Osteocyte (in vitro differentiated cells): ENCODE results near the gene FOLR1. TPM values are rescaled to one million over a fixed set of nuclear protein-coding genes. Genes with fewer than 3 reads are reported as not detected.

Source experiments
- DNase-seq: peaks from one replicate; pipeline ENCODE4 v3.0.0; 2021; ENCODE audit warnings: mixed read lengths; ENCODE audit not compliant: unreplicated experiment; ENCODE audit errors: extremely low spot score
- H3K27ac Mint-ChIP-seq: one replicate; pipeline ENCODE4 v1.8.0; 2021; ENCODE audit warnings: mild to moderate bottlenecking, mixed read lengths; ENCODE audit not compliant: unreplicated experiment
- H3K27me3 Mint-ChIP-seq: one replicate; pipeline ENCODE4 v1.8.0; 2021; ENCODE audit warnings: mixed read lengths; ENCODE audit not compliant: unreplicated experiment
- H3K36me3 Mint-ChIP-seq: one replicate; pipeline ENCODE4 v1.8.0; 2021; ENCODE audit warnings: mixed read lengths; ENCODE audit not compliant: unreplicated experiment
- H3K4me1 Mint-ChIP-seq: one replicate; pipeline ENCODE4 v1.8.0; 2021; ENCODE audit warnings: mixed read lengths; ENCODE audit not compliant: unreplicated experiment
- H3K4me3 Mint-ChIP-seq: one replicate; pipeline ENCODE4 v1.8.0; 2021; ENCODE audit warnings: mild to moderate bottlenecking, moderate library complexity, mixed read lengths; ENCODE audit not compliant: unreplicated experiment
- H3K9me3 Mint-ChIP-seq: one replicate; pipeline ENCODE4 v1.8.0; 2021; ENCODE audit warnings: mixed read lengths; ENCODE audit not compliant: unreplicated experiment
- CTCF ChIP-seq: fragments of 200-600 bp; sonication (generic); IDR thresholded peaks from 2 replicates; pipeline ENCODE4 v1.5.0; 2021; ENCODE audit warnings: antibody characterized with exemption, mild to moderate bottlenecking, moderate library complexity
- total RNA-seq: library from RNA; stranded (reverse); gene quantifications from 2 replicates; pipeline ENCODE4 v1.2.1, GENCODE V29; 2021

FOLR1 gene
- total RNA-seq, 1 donor from 2014 or later = not detected

- Mint-ChIP-seq H3K9me3 (no peaks in the 10 kb centered on the region), H3K4me1 (peaks cover 27% of the 10 kb centered on the region), H3K4me3 (no peak overlapping the region), H3K36me3 (peaks cover 26% of the 10 kb centered on the region), H3K27me3 (peaks cover 21% of the 10 kb centered on the region), H3K27ac (peak overlapping the region; percentile 60)
- DNase-seq = no peak
- TF ChIP-seq CTCF = no peak
These were observed 46.8 kb downstream of the FOLR1 start for GRCh38 chr11:72238492-72239312.

- Mint-ChIP-seq H3K4me1 (peaks cover 27% of the 10 kb centered on the region), H3K9me3 (no peaks in the 10 kb centered on the region), H3K36me3 (peaks cover 21% of the 10 kb centered on the region), H3K27ac (peak overlapping the region; percentile 35), H3K4me3 (peak overlapping the region; percentile 70), H3K27me3 (peaks cover 21% of the 10 kb centered on the region)
- TF ChIP-seq CTCF = no peak
- DNase-seq = no peak
These were observed 47.4 kb downstream of the FOLR1 start for GRCh38 chr11:72239313-72239848.

- H3K4me1 Mint-ChIP-seq = peaks cover 32% of the 10 kb centered on the region
- H3K27me3 Mint-ChIP-seq = peaks cover 27% of the 10 kb centered on the region
- no peak overlapping the region for H3K27ac Mint-ChIP-seq
- no peak for DNase-seq
- H3K4me3 Mint-ChIP-seq = peak overlapping the region; percentile 70
- no peak for TF ChIP-seq CTCF
- H3K9me3 Mint-ChIP-seq = no peaks in the 10 kb centered on the region
- H3K36me3 Mint-ChIP-seq = peaks cover 16% of the 10 kb centered on the region
These were observed 48.0 kb downstream of the FOLR1 start for GRCh38 chr11:72239849-72240460.

- peaks cover 16% of the 10 kb centered on the region for H3K36me3 Mint-ChIP-seq
- no peak for TF ChIP-seq CTCF
- H3K4me1 Mint-ChIP-seq = peaks cover 32% of the 10 kb centered on the region
- H3K4me3 Mint-ChIP-seq = peak overlapping the region; percentile 60
- no peak overlapping the region for H3K27ac Mint-ChIP-seq
- no peak for DNase-seq
- H3K9me3 Mint-ChIP-seq = no peaks in the 10 kb centered on the region
- H3K27me3 Mint-ChIP-seq = peaks cover 27% of the 10 kb centered on the region
These were observed 48.7 kb downstream of the FOLR1 start for GRCh38 chr11:72240461-72241290.
